Right ventricle myocardium superior (tissue), 1 donor: ENCODE results near the gene CXCR2. TPM values are rescaled to one million over a fixed set of nuclear protein-coding genes. Genes with fewer than 3 reads are reported as not detected.
"Not testable (repeated sequence)": the region's sequence is repeated elsewhere in the genome, so short reads cannot be mapped to it uniquely, and the experiment has no call there.

Experiments used
- ATAC-seq: fragments of 200-7000 bp; cut with Tn5 transposase; one replicate; pipeline ENCODE4 v1.9.1; 2020; ENCODE audit warnings: mild to moderate bottlenecking; ENCODE audit not compliant: poor library complexity
- DNase-seq: peaks from one replicate; pipeline ENCODE4 v3.0.0-alpha.2; 2020
- intact Hi-C: fragments of 100-400 bp; cut with DNase I; formaldehyde crosslinking; loops from one replicate; pipeline ENCODE4 v1.11.2; 2022
- total RNA-seq: library from RNA; stranded (reverse); fragmentation: NEBNext Ultra II Directional; extraction: Animal tissue kit (Norgen Biotek cat#: 25700); gene quantifications from one replicate; pipeline ENCODE4 v1.2.1, GENCODE V29; 2021
- donor health status: DM: no; HTN: yes; CAD: no; lungs with severe emphysema.

CXCR2 gene
- total RNA-seq, 1 donor from 2014 or later = 0.89 TPM

- intact Hi-C loops = no loop called here
- no peak for DNase-seq
- ATAC-seq = no peak
Observed at GRCh38 chr2:218169757-218170546, 44.1 kb downstream of the CXCR2 start.

- DNase-seq, intact Hi-C loops, ATAC-seq: not testable (repeated sequence)
Observed at GRCh38 chr2:218171744-218172143, 45.9 kb downstream of the CXCR2 start.

- ATAC-seq (no peak), DNase-seq (no peak)
- intact Hi-C loops = no loop called here
Observed at GRCh38 chr2:218172845-218173244, 47.0 kb downstream of the CXCR2 start.

GRCh38 chr2:218179782-218180181 lies 54.0 kb downstream of the CXCR2 start:
- ATAC-seq (no peak), DNase-seq (no peak)
- intact Hi-C loops = no loop called here

- intact Hi-C loops = no loop called here
- ATAC-seq (no peak), DNase-seq (no peak)
Observed at GRCh38 chr2:218180467-218181114, 54.8 kb downstream of the CXCR2 start.

GRCh38 chr2:218184331-218184730 lies 58.5 kb downstream of the CXCR2 start:
- no peak for DNase-seq
- intact Hi-C loops = no loop called here
- ATAC-seq = no peak

- intact Hi-C loops = loop anchor here (5.0 kb wide), 1 partner anchor 81 kb away; no protein-coding TSS in a partner anchor
- ATAC-seq = peak; percentile 95
- DNase-seq = peak; percentile 72
Observed at GRCh38 chr2:218186355-218186766, 60.5 kb downstream of the CXCR2 start.

Other genes with a start within 250 kb of the CXCR2 start
- gene TNS1, start 123.0 kb upstream of the CXCR2 start, total RNA-seq = 722 TPM
- not detected for gene RUFY4, start 56.8 kb upstream of the CXCR2 start, total RNA-seq
- gene CXCR1, start 40.9 kb downstream of the CXCR2 start, total RNA-seq = 0.54 TPM
- gene ARPC2, start 91.2 kb downstream of the CXCR2 start, total RNA-seq = 123 TPM
- gene GPBAR1, start 135.0 kb downstream of the CXCR2 start, total RNA-seq = 1.8 TPM
- gene AAMP, start 144.1 kb downstream of the CXCR2 start, total RNA-seq = 48.4 TPM
- gene PNKD, start 144.5 kb downstream of the CXCR2 start, total RNA-seq = 72.9 TPM
- 117 TPM for gene TMBIM1, start 166.5 kb downstream of the CXCR2 start, total RNA-seq
- not detected for gene CATIP, start 230.8 kb downstream of the CXCR2 start, total RNA-seq